ENCODE data around the gene CD27.

The CD27 gene

GRCh38 chr12:6459004-6459337, 14.2 kb downstream of the CD27 start:
- H3K9me3 ChIP-seq (ENCODE audit: insufficient read depth, low read length) = no peaks in the 10 kb centered on the region
- H3K36me3 ChIP-seq (ENCODE audit: low read length) = peaks cover 13% of the 10 kb centered on the region
- no peak overlapping the region for H3K9ac ChIP-seq (ENCODE audit: low read length)
- H3K4me3 ChIP-seq (ENCODE audit: insufficient read depth, low read length, poor library complexity, severe bottlenecking) = no peak overlapping the region
- no peaks in the 10 kb centered on the region for H3K27me3 ChIP-seq (ENCODE audit: low read length)
- H3K9me2 ChIP-seq (replicated peaks; ENCODE audit: insufficient read depth, low read length) = no peaks in the 10 kb centered on the region
- H3K79me2 ChIP-seq (ENCODE audit: insufficient read depth, low read length) = no peaks in the 10 kb centered on the region
- no peak overlapping the region for H3K4me2 ChIP-seq (ENCODE audit: low read depth, low read length, poor library complexity, severe bottlenecking)
- H3K27ac ChIP-seq (ENCODE audit: low read depth, low read length) = peak overlapping the region; percentile 38; the same call in 1 of the 2 replicates
- no peaks in the 10 kb centered on the region for H4K20me1 ChIP-seq (ENCODE audit: low read depth, low read length)
- H2AFZ ChIP-seq (ENCODE audit: low read depth, low read length, severe bottlenecking) = no peak overlapping the region
- peaks cover 47% of the 10 kb centered on the region for H3F3A ChIP-seq (ENCODE audit: insufficient read depth)
- no peak for TF ChIP-seq CTCF (IDR thresholded peaks at IDR 0.05; ENCODE audit: insufficient read depth, low read length, poor library complexity, severe bottlenecking)
- TF ChIP-seq EZH2phosphoT487 (conservative IDR thresholded peaks at IDR 0.05; ENCODE audit: low read length) = no peak

- Histone ChIP-seq H3F3A (ENCODE audit: insufficient read depth) (peaks cover 43% of the 10 kb centered on the region), H3K9me3 (ENCODE audit: insufficient read depth, low read length) (no peaks in the 10 kb centered on the region), H3K4me2 (ENCODE audit: low read depth, low read length, poor library complexity, severe bottlenecking) (peak overlapping the region; percentile 47), H3K4me3 (ENCODE audit: insufficient read depth, low read length, poor library complexity, severe bottlenecking) (no peak overlapping the region), H2AFZ (ENCODE audit: low read depth, low read length, severe bottlenecking) (no peak overlapping the region), H3K79me2 (ENCODE audit: insufficient read depth, low read length) (0 out of 2 replicates have a peak, but pooled peaks cover 1% of the 10 kb centered on the region), H3K36me3 (ENCODE audit: low read length) (peaks cover 18% of the 10 kb centered on the region), H3K27ac (ENCODE audit: low read depth, low read length) (peak overlapping the region; percentile 88), H3K27me3 (ENCODE audit: low read length) (no peaks in the 10 kb centered on the region), H4K20me1 (ENCODE audit: low read depth, low read length) (no peaks in the 10 kb centered on the region), H3K9me2 (replicated peaks; ENCODE audit: insufficient read depth, low read length) (no peaks in the 10 kb centered on the region), H3K9ac (ENCODE audit: low read length) (peak overlapping the region; percentile 47)
- TF ChIP-seq CTCF (IDR thresholded peaks at IDR 0.05; ENCODE audit: insufficient read depth, low read length, poor library complexity, severe bottlenecking) (no peak), EZH2phosphoT487 (conservative IDR thresholded peaks at IDR 0.05; ENCODE audit: low read length) (no peak)
Observed at GRCh38 chr12:6460751-6461371, 16.1 kb downstream of the CD27 start.

GRCh38 chr12:6461401-6462233, 16.9 kb downstream of the CD27 start:
- Histone ChIP-seq H3K4me3 (ENCODE audit: insufficient read depth, low read length, poor library complexity, severe bottlenecking) (no peak overlapping the region), H3K79me2 (ENCODE audit: insufficient read depth, low read length) (peaks cover 9% of the 10 kb centered on the region; the same call in 1 of the 2 replicates), H3K9me2 (replicated peaks; ENCODE audit: insufficient read depth, low read length) (no peaks in the 10 kb centered on the region), H3K36me3 (ENCODE audit: low read length) (peaks cover 18% of the 10 kb centered on the region), H3K9ac (ENCODE audit: low read length) (peak overlapping the region; percentile 47), H3K27me3 (ENCODE audit: low read length) (no peaks in the 10 kb centered on the region), H3F3A (ENCODE audit: insufficient read depth) (peaks cover 51% of the 10 kb centered on the region), H3K27ac (ENCODE audit: low read depth, low read length) (peak overlapping the region; percentile 88), H4K20me1 (ENCODE audit: low read depth, low read length) (no peaks in the 10 kb centered on the region), H3K4me2 (ENCODE audit: low read depth, low read length, poor library complexity, severe bottlenecking) (peak overlapping the region; percentile 47), H3K9me3 (ENCODE audit: insufficient read depth, low read length) (no peaks in the 10 kb centered on the region), H2AFZ (ENCODE audit: low read depth, low read length, severe bottlenecking) (no peak overlapping the region)
- no peak for TF ChIP-seq EZH2phosphoT487 (conservative IDR thresholded peaks at IDR 0.05; ENCODE audit: low read length)

Measured in SU-DHL-6 (cell line).